ENCODE data around the gene SELE.
A peak's percentile ranks its signal among the peaks of the same experiment; 100 is the strongest.

The SELE gene

GRCh38 chr1:169733924-169734323, at the start of gene SELE:
Gene SELE (minus strand): TSS chr1:169734079. CDS start chr1:169733612, 467 bp downstream.
- ATAC-seq, result no peak
- TF ChIP-seq CSRNP3 (CRISPR knock-in tag; IDR thresholded peaks at IDR 0.05) (no peak), TOX (CRISPR knock-in tag; IDR thresholded peaks at IDR 0.05; ENCODE audit: borderline replicate concordance) (no peak), PPARA (CRISPR knock-in tag; IDR thresholded peaks at IDR 0.05; ENCODE audit: borderline replicate concordance) (no peak), GLIS3 (CRISPR knock-in tag; IDR thresholded peaks at IDR 0.05) (no peak), ZC3H10 (CRISPR knock-in tag; IDR thresholded peaks at IDR 0.05) (no peak), ZNF8 (CRISPR knock-in tag; IDR thresholded peaks at IDR 0.05) (no peak), RARB (CRISPR knock-in tag; IDR thresholded peaks at IDR 0.05) (no peak), TSHZ2 (CRISPR knock-in tag; IDR thresholded peaks at IDR 0.05) (no peak), CREB5 (CRISPR knock-in tag; IDR thresholded peaks at IDR 0.05; ENCODE audit: low read depth) (no peak)

DNA sequence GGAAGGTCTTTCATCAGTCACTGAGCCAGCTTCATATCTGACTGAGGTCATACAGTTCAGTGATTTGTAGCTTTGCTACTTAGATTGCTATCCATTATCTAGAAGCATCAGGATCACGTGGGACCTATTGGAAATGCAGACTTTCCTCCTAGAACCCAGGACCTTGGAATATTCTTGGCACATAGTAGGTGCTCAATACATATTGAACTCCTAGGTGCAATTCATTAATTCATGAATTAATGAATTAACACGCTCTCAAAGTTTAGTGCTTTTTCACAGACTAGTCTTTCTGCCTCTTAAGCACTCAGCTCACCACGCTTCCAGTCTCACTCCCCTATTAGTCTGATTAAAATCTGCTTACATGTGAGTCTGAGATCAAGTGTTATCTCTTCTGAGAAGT, 48.7 kb upstream of the SELE start:
- ATAC-seq, result no peak
- no peak for TF ChIP-seq ZFP3 (CRISPR knock-in tag; IDR thresholded peaks at IDR 0.05)
- TF ChIP-seq POU6F1 (CRISPR knock-in tag; IDR thresholded peaks at IDR 0.05; ENCODE audit: borderline replicate concordance, low read depth), result no peak
- no peak for TF ChIP-seq ZC3H10 (CRISPR knock-in tag; IDR thresholded peaks at IDR 0.05)
- no peak for TF ChIP-seq ZNF565 (CRISPR knock-in tag; conservative IDR thresholded peaks at IDR 0.05; ENCODE audit: low read depth)
- no peak for TF ChIP-seq CREB5 (CRISPR knock-in tag; IDR thresholded peaks at IDR 0.05; ENCODE audit: low read depth)

DNA sequence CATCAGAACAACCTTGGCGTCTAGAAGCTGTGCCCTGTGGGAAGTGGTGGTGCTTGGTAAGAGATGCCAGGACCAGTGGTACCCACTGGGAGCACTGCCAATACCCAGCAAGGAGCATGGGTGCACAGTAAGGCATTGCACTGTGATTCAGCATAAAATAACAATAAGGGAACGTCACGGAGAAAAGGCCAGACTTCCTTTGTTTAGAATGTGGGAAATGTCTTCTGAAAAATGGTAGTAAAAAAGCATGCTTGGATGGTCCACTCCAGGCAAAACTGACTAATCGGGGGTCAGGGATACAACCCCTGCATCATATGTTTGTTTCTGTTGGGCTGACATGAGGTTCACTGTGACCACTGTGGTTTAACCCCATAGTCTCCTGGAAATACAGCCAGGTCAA, 46.1 kb upstream of the SELE start:
- ATAC-seq, result peak; percentile 57

GRCh38 chr1:169779150-169779549, 45.3 kb upstream of the SELE start:
- peak; percentile 84 for TF ChIP-seq ZC3H10 (CRISPR knock-in tag; IDR thresholded peaks at IDR 0.05)
- peak; percentile 96 for TF ChIP-seq TOX (CRISPR knock-in tag; IDR thresholded peaks at IDR 0.05; ENCODE audit: borderline replicate concordance)
- TF ChIP-seq TCF4 (CRISPR knock-in tag; IDR thresholded peaks at IDR 0.05; ENCODE audit: borderline replicate concordance), result no peak
- no peak for TF ChIP-seq POU6F1 (CRISPR knock-in tag; IDR thresholded peaks at IDR 0.05; ENCODE audit: borderline replicate concordance, low read depth)
- TF ChIP-seq ZNF565 (CRISPR knock-in tag; conservative IDR thresholded peaks at IDR 0.05; ENCODE audit: low read depth), result no peak
- TF ChIP-seq RARB (CRISPR knock-in tag; IDR thresholded peaks at IDR 0.05), result peak; percentile 96
- no peak for TF ChIP-seq ZNF70 (CRISPR knock-in tag; IDR thresholded peaks at IDR 0.05)
- TF ChIP-seq BACH2 (CRISPR knock-in tag; IDR thresholded peaks at IDR 0.05; ENCODE audit: borderline replicate concordance), result no peak
- ATAC-seq, result peak; percentile 82

More for the DNA sequence above, 46.1 kb upstream of the SELE start:
- TF ChIP-seq OSR1 (CRISPR knock-in tag; IDR thresholded peaks at IDR 0.05), result peak; percentile 82; the same call in 1 of the 2 replicates
- 0 out of 2 replicates have a peak, but pooled peaks have one; percentile 11 for TF ChIP-seq RARB (CRISPR knock-in tag; IDR thresholded peaks at IDR 0.05)
- TF ChIP-seq ZNF70 (CRISPR knock-in tag; IDR thresholded peaks at IDR 0.05), result no peak
